DMS53 treated with DMSO at 0.1 percent for 48 hours (cell line): ENCODE results near the gene CCM2.

ENCODE experiments used
- DNase-seq: peaks from one replicate; lab custom pipeline; 2025; ENCODE audit not compliant: unreplicated experiment; lab: John Stamatoyannopoulos, UW

CCM2 gene

DNA sequence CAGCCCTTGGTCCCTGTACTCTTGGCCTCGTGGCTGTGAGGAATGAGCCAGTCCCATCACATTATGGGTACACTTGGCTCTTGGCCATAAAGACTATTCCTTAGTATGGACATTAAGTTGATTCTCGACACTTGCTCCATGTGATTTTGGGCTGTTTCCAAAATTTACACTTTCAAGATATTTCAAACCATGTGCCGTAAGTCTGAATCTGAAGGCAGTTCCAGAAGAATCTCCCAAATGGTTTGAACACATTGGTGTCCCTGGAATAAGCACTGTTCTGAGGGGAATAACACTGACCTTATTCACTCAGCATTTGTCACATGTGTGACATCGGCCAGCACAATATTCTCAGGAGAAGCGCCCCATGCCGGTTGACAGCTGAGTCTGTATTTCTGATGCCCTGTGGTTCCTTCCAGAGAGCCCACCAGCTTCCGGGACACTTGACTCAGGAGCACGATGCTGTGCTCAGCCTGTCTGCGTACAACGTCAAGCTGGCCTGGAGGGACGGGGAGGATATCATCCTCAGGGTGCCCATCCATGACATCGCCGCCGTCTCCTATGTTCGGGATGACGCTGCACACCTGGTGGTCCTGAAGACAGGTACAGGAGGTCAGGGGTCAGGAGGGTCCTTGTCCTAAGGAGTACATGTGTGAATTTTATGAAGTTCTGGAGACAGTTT is 64.2 kb downstream of the CCM2 start:
- no peak for DNase-seq

- DNase-seq = no peak
These were observed 65.3 kb downstream of the CCM2 start for GRCh38 chr7:45065031-45065995.

- DNase-seq = no peak
These were observed 66.4 kb downstream of the CCM2 start for GRCh38 chr7:45066409-45066808.

GRCh38 chr7:45067582-45067981 is 67.6 kb downstream of the CCM2 start:
- no peak for DNase-seq

DNA sequence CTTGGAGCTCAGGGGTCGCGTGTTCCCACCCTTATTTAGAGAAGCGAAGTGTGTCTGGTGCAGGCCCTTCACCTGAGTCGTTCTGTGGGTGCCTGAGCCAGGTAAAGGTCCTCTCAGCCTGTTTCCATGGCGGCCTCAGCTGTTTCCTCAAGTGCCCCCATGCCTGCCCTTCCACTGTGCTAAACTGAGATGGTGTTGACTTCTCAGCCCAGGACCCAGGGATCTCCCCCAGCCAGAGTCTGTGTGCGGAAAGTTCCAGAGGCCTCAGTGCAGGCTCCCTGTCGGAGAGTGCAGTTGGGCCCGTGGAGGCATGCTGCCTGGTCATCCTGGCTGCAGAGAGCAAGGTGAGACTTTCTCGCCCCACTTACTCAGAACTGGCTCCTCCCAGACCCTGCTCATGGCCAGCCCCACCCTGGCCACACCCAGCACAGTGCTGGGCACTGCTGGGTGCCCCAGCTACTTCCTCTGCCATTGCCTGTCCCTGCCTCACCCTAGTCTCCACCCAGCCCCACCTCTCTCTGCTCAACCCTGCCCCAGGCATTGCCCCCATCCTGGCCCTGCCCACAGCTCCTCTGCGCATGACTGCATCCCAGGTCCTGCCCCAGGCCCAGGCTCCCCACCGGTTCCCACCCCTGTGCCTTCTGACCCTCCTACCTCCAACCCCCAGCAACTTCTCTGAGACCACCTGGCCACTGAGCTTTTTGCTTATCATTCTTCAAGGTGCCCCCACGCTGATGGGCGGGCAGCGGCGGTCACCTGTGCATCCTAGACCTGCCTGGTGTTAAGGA is 68.4 kb downstream of the CCM2 start:
- no peak for DNase-seq

GRCh38 chr7:45069444-45070253 is 69.6 kb downstream of the CCM2 start:
- no peak for DNase-seq

DNA sequence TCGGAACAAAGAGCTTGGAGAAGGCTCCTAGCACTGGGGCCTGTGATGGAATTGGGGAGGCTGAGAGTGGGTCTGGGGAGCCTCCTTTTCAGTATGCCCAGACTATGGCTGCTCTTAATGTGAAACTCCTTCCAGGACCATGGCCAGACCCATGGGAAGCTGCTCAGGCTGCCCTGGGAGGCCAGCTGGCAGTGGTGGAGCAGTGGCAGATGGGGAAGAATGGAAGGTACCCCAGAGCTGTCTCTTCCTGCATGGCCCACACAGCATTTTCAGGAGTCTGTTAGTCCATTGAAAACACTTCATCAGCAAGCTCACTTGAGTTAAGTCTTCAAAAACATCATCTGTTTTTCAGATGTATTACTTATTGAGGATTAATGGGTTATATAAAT is 70.2 kb downstream of the CCM2 start:
- DNase-seq = no peak

GRCh38 chr7:45071528-45071927 is 71.5 kb downstream of the CCM2 start:
- DNase-seq = no peak

DNA sequence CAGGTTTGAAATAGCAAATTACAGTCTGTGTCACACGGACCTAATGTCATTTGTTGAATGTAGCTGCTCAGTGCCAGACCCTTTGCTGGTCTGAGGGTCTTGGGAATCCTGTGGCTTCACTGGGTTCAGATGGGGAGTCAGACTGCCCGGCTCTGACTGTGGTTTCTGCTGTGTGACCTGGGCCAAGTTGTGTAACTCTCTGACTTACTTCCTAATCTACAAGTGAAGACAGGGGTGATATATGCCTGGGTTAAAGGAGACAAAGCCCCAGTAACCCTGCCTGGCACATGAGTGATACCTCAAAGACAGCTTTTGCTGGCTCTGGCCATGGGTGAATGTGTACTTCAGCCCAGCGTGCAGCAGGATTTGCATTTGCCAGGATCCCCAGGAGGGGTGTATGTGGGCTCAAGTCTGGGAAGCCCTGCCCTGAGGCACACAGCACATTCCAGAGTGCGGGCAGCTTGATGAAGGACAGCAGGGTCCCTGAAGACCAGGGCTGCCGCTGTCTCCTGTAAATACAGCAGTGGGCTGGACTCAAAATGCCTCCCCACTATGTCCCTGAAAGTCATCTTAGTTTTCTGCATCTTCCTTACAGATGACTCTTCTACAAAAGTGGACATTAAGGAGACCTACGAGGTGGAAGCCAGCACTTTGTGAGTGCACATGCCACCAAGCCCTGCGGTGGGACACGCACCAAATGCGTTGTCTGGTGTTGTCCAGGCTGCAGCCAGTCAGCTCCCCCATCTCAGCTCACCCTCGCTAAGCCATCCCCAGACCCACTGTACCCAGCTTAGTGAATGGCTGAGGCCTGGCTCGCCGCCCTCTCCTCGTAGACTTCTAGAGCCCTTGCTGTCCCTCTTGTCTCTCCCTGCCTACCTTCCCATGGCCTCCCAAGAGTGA is 72.4 kb downstream of the CCM2 start:
- no peak for DNase-seq

GRCh38 chr7:45073031-45073785 is 73.2 kb downstream of the CCM2 start:
- no peak for DNase-seq

GRCh38 chr7:45073786-45074527 is 74.0 kb downstream of the CCM2 start:
- no peak for DNase-seq

- no peak for DNase-seq
These were observed 74.7 kb downstream of the CCM2 start for GRCh38 chr7:45074528-45075354.

- DNase-seq = no peak
These were observed 75.3 kb downstream of the CCM2 start for GRCh38 chr7:45075355-45075644.

DNA sequence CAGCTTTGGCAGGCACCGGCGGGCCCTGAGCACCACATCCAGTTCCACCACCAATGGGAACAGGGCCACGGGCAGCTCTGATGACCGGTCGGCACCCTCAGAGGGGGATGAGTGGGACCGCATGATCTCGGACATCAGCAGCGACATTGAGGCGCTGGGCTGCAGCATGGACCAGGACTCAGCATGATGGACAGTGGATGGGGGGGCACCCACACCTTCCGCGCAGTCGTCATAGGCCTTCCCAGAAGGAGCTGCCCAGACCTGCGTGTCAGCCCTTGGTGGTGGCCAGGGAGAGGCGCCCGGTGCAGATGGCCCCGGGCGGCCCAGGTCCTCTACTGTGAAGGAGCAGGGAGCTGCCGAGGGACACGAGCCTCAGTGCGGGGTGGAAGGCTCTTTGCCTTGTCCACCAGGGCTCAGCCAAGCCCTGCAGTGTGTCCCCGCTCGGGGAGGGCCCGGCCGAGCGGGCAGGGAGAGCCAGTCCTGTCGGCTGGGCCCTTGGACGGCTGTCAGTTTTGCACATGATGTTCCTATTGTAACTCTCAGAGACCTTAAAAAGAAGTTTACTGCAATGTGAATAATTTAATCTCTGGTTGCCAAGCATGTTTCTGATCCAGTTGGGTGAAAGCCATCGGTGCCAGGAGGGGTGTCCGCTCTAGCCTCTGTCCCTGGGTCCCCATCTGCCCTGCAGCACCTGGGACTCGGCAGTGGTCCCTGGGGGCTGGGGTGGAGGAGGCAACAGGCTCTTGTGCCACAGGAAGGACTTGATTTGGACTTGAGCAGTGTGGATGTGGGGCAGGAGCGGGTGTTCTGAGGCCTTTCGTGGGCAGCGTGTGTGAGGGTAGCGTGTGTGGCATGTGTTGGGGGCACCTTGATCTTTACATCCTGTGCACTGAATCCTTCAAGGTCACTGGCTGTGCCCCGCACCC is 76.1 kb downstream of the CCM2 start:
- DNase-seq = no peak

DNA sequence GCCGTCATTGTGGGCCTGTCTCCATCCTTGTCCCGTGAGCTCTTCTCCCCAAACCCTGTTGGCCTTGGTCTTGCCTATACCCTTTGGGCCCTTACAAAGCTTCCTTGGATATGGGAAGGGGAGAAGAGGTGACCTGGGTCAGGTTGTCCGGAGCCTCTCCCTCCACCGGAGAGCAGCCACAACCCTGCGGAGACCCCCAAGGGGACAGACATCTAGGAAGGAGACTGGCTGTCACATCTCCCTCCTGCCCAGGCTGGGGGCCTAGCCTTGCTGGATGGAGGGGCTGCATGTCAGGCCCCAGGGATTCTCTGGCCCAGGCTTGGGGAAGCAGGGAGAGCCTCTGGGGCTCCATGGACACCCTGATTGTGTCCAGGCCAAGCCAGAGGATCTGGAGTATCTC is 76.9 kb downstream of the CCM2 start:
- DNase-seq = no peak

GRCh38 chr7:45077579-45077978 is 77.6 kb downstream of the CCM2 start:
- no peak for DNase-seq
